Testis (tissue), 2 donors: ENCODE measurements around the gene ARMC10.

Source experiments
- POLR2A ChIP-seq: fragments of 450-650 bp; IDR thresholded peaks from one replicate; pipeline ENCODE4 v1.6.1; 2017; ENCODE audit warnings: antibody characterized with exemption, mild to moderate bottlenecking, moderate library complexity
- TF ChIP-seq, protein P1 (sequence below), 3 experiments: fragments of 450-650 bp in 2 of 3; fragments of 200-600 bp in 1 of 3; sonication (generic) in 1 of 3; IDR thresholded peaks; one replicate each; pipeline ENCODE4 v1.5.1; 2016 to 2019; ENCODE audit warnings: antibody characterized with exemption in 3 of 3, mild to moderate bottlenecking in 2 of 3, moderate library complexity in 1 of 3

DNA sequence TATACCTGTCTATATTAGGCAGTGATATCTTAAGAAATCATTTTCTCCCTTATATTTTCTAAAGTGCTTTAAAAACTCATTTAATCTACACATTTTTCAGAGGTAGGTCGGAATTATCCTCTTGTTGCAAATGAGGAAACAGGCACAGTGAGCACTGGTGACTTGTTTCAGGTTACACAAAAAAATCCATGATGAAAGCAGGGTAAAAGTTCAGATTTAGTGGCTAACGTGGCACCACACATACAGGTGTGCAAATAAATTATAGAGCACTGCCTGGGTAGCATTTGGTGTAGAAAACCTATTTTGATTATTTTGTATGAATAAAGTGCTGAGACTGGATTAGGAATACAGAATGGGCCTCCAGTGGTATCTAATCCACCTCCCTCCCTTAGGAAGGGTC, 26.6 kb downstream of the ARMC10 start:
- TF ChIP-seq, protein P1, sequence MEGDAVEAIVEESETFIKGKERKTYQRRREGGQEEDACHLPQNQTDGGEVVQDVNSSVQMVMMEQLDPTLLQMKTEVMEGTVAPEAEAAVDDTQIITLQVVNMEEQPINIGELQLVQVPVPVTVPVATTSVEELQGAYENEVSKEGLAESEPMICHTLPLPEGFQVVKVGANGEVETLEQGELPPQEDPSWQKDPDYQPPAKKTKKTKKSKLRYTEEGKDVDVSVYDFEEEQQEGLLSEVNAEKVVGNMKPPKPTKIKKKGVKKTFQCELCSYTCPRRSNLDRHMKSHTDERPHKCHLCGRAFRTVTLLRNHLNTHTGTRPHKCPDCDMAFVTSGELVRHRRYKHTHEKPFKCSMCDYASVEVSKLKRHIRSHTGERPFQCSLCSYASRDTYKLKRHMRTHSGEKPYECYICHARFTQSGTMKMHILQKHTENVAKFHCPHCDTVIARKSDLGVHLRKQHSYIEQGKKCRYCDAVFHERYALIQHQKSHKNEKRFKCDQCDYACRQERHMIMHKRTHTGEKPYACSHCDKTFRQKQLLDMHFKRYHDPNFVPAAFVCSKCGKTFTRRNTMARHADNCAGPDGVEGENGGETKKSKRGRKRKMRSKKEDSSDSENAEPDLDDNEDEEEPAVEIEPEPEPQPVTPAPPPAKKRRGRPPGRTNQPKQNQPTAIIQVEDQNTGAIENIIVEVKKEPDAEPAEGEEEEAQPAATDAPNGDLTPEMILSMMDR (IDR thresholded peaks at IDR 0.05), result no peak
- TF ChIP-seq POLR2A, result no peak
